MM.1S (cell line): ENCODE data around the gene FOXK2.
"Not testable (repeated sequence)": the region's sequence is repeated elsewhere in the genome, so short reads cannot be mapped to it uniquely, and the experiment has no call there.

Experiments
- DNase-seq: peaks from one replicate; pipeline ENCODE4 v3.0.0-alpha.2; 2015
- H2AFZ ChIP-seq: fragments of 300-600 bp; sonication (generic); 2 replicates; pipeline ENCODE4 v1.6.0; 2016; ENCODE audit warnings: antibody characterized with exemption, low read length
- H3F3A ChIP-seq: fragments of 300-600 bp; sonication (generic); 2 replicates; pipeline ENCODE4 v1.6.1; 2016; ENCODE audit warnings: mild to moderate bottlenecking, antibody characterized with exemption, low read length, moderate library complexity, mixed read lengths; ENCODE audit not compliant: insufficient read depth
- H3K27ac ChIP-seq: fragments of 300-600 bp; sonication (generic); 2 replicates; pipeline ENCODE4 v1.5.1; 2016; ENCODE audit warnings: mild to moderate bottlenecking, low read length
- H3K27me3 ChIP-seq: fragments of 300-600 bp; sonication (generic); replicated peaks from 2 replicates; pipeline ENCODE4 v1.6.0; 2016; ENCODE audit warnings: low read length; ENCODE audit not compliant: insufficient read depth
- H3K36me3 ChIP-seq: fragments of 300-600 bp; sonication (generic); replicated peaks from 2 replicates; pipeline ENCODE4 v1.6.1; 2016; ENCODE audit warnings: mild to moderate bottlenecking, low read length, mixed read lengths; ENCODE audit not compliant: insufficient read depth
- H3K4me1 ChIP-seq: fragments of 300-600 bp; sonication (generic); 2 replicates; pipeline ENCODE4 v1.6.1; 2016; ENCODE audit warnings: low read length, mixed read lengths
- H3K4me2 ChIP-seq: fragments of 300-600 bp; sonication (generic); 2 replicates; pipeline ENCODE4 v1.6.0; 2016; ENCODE audit warnings: low read depth, low read length
- H3K4me3 ChIP-seq: fragments of 300-600 bp; sonication (generic); 2 replicates; pipeline ENCODE4 v1.5.1; 2016; ENCODE audit warnings: low read length, mixed read lengths
- H3K79me2 ChIP-seq: fragments of 300-600 bp; sonication (generic); 2 replicates; pipeline ENCODE4 v1.6.1; 2016; ENCODE audit warnings: mixed run types, low read length, mixed read lengths
- H3K9ac ChIP-seq: fragments of 300-600 bp; sonication (generic); 2 replicates; pipeline ENCODE4 v1.6.1; 2016; ENCODE audit warnings: low read length, mixed read lengths
- H3K9me2 ChIP-seq: fragments of 300-600 bp; sonication (generic); replicated peaks from 2 replicates; pipeline ENCODE4 v1.6.1; 2016; ENCODE audit warnings: mild to moderate bottlenecking, low read length, mixed read lengths; ENCODE audit not compliant: insufficient read depth
- H3K9me3 ChIP-seq: fragments of 300-600 bp; sonication (generic); replicated peaks from 2 replicates; pipeline ENCODE4 v1.6.1; 2016; ENCODE audit warnings: mild to moderate bottlenecking, low read length, mixed read lengths; ENCODE audit not compliant: insufficient read depth
- H4K20me1 ChIP-seq: fragments of 300-600 bp; sonication (generic); 2 replicates; pipeline ENCODE4 v1.6.1; 2016; ENCODE audit warnings: mild to moderate bottlenecking, low read length, moderate library complexity, mixed read lengths; ENCODE audit not compliant: insufficient read depth
- CTCF ChIP-seq: fragments of 300-600 bp; sonication (generic); IDR thresholded peaks from 2 replicates; pipeline ENCODE4 v1.5.1; 2016; ENCODE audit warnings: antibody characterized with exemption, low read length, mixed read lengths
- EZH2 ChIP-seq: fragments of 300-600 bp; sonication (generic); optimal IDR thresholded peaks from 2 replicates; pipeline ENCODE3; 2017; ENCODE audit warnings: low read depth, mild to moderate bottlenecking, antibody characterized with exemption, low read length, mixed read lengths
- EZH2phosphoT487 ChIP-seq: fragments of 300-600 bp; sonication (generic); IDR thresholded peaks from 2 replicates; pipeline ENCODE4 v1.6.1; 2018; ENCODE audit warnings: antibody characterized with exemption, low read length

The FOXK2 gene

GRCh38 chr17:82552580-82552979 lies 33.0 kb downstream of the FOXK2 start:
- H3K36me3 ChIP-seq = no peaks in the 10 kb centered on the region
- peaks cover 49% of the 10 kb centered on the region for H4K20me1 ChIP-seq
- H2AFZ ChIP-seq = no peak overlapping the region
- H3K9me2 ChIP-seq = no peaks in the 10 kb centered on the region
- H3K9ac ChIP-seq = no peak overlapping the region
- TF ChIP-seq CTCF (no peak), EZH2phosphoT487 (no peak), EZH2 (no peak)
- H3K27ac ChIP-seq = no peak overlapping the region
- no peaks in the 10 kb centered on the region for H3K9me3 ChIP-seq
- peaks cover 13% of the 10 kb centered on the region; the same call in 1 of the 2 replicates for H3F3A ChIP-seq
- DNase-seq = no peak
- H3K4me1 ChIP-seq = peaks cover 15% of the 10 kb centered on the region
- H3K4me2 ChIP-seq = no peak overlapping the region
- H3K27me3 ChIP-seq = no peaks in the 10 kb centered on the region
- H3K79me2 ChIP-seq = peaks cover 96% of the 10 kb centered on the region
- H3K4me3 ChIP-seq = no peak overlapping the region

GRCh38 chr17:82553210-82553930 lies 33.8 kb downstream of the FOXK2 start:
- Histone ChIP-seq H3K4me2 (no peak overlapping the region), H4K20me1 (peaks cover 49% of the 10 kb centered on the region), H3K9me2 (no peaks in the 10 kb centered on the region), H3K9me3 (no peaks in the 10 kb centered on the region), H3K4me3 (no peak overlapping the region), H3K9ac (no peak overlapping the region), H3K36me3 (no peaks in the 10 kb centered on the region), H3K4me1 (peaks cover 15% of the 10 kb centered on the region), H3K27ac (no peak overlapping the region), H3K79me2 (peaks cover 96% of the 10 kb centered on the region), H3F3A (peaks cover 16% of the 10 kb centered on the region; the same call in 1 of the 2 replicates), H3K27me3 (no peaks in the 10 kb centered on the region), H2AFZ (no peak overlapping the region)
- no peak for DNase-seq
- no peak for TF ChIP-seq EZH2phosphoT487
- TF ChIP-seq CTCF = no peak
- no peak for TF ChIP-seq EZH2

GRCh38 chr17:82557510-82557909 lies 38.0 kb downstream of the FOXK2 start:
- H3K9me3 ChIP-seq, H2AFZ ChIP-seq, H3K9me2 ChIP-seq, H3K4me3 ChIP-seq, H3F3A ChIP-seq, H3K4me1 ChIP-seq, H3K4me2 ChIP-seq, H3K36me3 ChIP-seq, H3K9ac ChIP-seq, H3K27me3 ChIP-seq, H3K27ac ChIP-seq, DNase-seq: not testable (repeated sequence)
- peaks cover 96% of the 10 kb centered on the region for H3K79me2 ChIP-seq
- H4K20me1 ChIP-seq = peaks cover 57% of the 10 kb centered on the region

- no peak for DNase-seq
- Histone ChIP-seq H3K4me2 (no peak overlapping the region), H3K79me2 (peaks cover 96% of the 10 kb centered on the region), H4K20me1 (peaks cover 51% of the 10 kb centered on the region), H3K9me3 (no peaks in the 10 kb centered on the region), H3K9me2 (no peaks in the 10 kb centered on the region), H3K4me1 (no peaks in the 10 kb centered on the region), H3K27me3 (no peaks in the 10 kb centered on the region), H3K4me3 (no peak overlapping the region), H3F3A (0 out of 2 replicates have a peak, but pooled peaks cover 3% of the 10 kb centered on the region), H3K27ac (no peak overlapping the region), H3K36me3 (no peaks in the 10 kb centered on the region), H2AFZ (no peak overlapping the region), H3K9ac (no peak overlapping the region)
- TF ChIP-seq CTCF (no peak), EZH2phosphoT487 (no peak), EZH2 (no peak)
Observed at GRCh38 chr17:82559566-82560251, 40.2 kb downstream of the FOXK2 start.
